NCI-H446 (cell line): ENCODE data around the gene LARP4.
A peak's percentile ranks its signal among the peaks of the same experiment; 100 is the strongest.
"Not testable (repeated sequence)": the region's sequence is repeated elsewhere in the genome, so short reads cannot be mapped to it uniquely, and the experiment has no call there.

Experiments
- DNase-seq, 2 experiments: peaks; one replicate each; lab custom pipeline; 2025; lab: John Stamatoyannopoulos, UW

The LARP4 gene

GRCh38 chr12:50483488-50483887 is 82.8 kb downstream of the LARP4 start:
- no peak for DNase-seq

GRCh38 chr12:50488801-50489200 is 88.1 kb downstream of the LARP4 start:
- no peak for DNase-seq

DNA sequence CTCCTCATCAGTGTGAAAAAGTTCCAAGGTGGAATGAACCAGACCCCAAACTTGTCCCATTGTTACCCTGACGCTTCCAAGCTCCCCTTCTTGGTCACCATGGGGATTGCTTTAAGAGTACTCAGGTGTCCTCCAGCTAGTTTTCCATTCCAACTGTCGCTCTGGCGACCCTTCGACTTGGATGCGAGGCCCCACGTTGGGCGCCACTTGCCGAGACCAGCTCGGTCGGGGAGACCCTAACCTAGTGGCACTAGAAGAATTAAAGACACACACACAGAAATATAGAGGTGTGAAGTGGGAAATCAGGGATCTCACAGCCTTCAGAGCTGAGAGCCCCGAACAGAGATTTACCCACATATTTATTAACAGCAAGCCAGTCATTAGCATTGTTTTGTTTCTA is 97.4 kb downstream of the LARP4 start:
- DNase-seq = not testable (repeated sequence)

DNA sequence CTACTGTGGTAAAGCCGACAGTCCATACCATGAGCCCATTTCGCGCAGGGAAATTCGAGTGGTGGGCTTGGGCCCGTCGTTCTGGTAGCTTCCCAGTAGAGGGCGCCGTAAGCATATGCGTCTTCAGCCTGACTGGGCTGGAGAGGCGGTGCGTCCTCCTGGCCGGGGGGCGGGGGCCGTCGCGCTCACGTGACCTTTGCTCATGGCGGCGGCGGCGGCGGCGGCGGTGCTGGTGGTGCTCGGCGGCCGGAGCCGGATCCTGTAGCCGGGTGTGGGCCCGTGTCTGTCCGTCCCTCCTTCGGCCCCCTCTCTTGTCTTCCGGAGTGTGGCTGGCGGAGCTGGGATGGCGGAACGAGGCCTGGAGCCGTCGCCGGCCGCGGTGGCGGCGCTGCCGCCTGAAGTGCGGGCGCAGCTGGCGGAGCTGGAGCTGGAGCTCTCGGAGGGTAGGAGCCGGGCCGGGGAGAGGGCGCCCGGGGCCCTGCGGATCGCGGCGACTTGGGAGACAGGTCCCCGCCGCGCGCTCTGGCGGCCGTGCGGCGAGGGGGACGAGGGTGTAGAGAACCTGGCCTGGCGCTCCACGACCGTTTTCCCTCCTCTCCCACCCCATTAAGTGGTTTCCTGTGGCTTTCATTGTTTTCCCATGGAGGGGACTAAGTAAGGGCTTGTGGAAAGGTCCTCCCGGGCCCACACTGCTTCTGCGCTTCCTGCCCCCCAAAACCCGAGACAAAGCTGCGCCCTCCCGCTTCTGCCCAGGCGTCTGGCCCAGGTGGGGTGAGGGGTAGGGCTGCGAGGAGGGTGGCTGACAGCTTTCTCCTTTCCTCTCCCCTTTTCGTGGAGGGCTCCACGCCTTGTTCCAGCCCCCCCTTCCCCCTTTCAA is 104.4 kb downstream of the LARP4 start, which contains the start of gene DIP2B:
Gene DIP2B, plus strand, starts transcription at position 188 of the 877 bp plus-strand sequence. Its CDS starts 156 bp downstream, at position 344.
- DNase-seq = peak; percentile 67 to 93

DNA sequence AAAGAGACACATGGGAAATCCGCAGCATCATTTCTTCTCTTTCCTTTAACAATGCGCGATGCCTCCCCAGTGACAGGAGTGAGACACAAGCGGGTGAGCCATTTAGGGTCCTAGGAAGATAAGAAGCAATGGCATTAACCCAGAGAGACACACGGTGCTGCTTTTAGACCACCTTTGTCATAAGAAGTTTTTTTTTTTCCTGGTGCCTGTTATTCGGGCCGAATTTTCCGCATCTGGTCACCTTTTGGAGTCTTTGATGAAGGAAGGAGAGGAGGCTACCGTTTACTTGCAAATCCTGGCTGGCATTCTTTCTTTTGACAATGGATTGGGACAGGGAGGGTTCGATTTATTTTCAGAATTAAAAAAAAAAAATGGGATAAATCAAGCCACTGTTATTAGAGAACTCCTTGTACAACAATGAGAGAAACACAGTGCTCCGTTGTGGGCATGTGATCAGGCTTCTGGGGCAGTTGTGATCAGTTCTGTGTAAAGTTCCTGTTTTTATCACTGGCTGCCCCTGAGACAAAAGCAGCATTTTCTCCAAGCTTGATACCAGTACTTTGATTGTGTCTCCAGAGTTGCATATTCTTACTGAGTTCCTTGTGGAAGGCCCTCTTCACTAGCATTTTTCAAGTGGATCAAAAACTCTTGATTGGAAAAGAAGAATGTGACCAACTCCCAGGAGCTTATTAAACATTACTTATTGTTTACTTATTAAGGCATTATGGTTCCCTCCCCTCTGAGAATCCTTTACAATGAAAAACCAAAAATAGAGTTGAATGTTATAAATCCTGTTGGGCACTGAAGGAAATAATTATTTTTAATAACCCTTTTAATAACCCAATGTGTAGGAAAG is 105.2 kb downstream of the LARP4 start:
- no peak for DNase-seq

- no peak for DNase-seq
These were observed 106.2 kb downstream of the LARP4 start for GRCh38 chr12:50506753-50507473.

DNA sequence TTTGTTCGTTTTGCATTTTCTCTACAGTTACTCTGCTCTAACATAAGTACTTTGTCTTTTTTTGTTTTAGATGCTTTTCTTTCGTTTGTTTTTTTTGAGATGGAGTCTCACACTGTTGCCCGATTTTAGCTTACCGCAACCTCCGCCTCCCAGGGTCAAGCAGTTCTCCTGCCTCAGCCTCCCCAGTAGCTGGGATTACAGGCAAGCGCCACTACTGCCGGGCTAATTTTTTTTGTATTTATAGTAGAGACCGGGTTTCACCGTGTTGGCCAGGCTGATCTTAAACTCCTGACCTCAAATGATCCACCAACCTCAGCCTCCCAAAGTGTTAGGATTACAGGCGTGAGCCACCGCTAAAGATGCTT is 106.8 kb downstream of the LARP4 start:
- DNase-seq = no peak

DNA sequence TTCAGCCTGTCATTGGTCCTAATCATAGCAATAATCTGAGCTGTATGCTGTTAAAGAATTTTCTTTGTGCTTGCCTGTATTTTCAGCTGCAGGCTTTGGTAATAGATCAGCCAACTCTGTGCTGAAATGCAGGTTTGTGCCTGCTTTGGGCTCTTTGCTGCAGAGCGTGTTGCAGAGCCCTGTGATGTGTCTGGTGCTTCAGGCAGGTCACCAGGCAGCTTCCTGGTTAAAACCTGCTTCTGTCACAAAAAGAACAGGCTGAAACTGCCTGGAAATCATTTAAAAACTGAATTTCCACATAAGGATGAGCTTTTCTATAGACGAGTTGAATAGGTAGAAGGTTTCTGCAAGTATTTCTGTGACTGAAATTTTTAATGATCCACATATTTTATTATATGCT is 107.2 kb downstream of the LARP4 start:
- DNase-seq = no peak

- no peak for DNase-seq
These were observed 107.7 kb downstream of the LARP4 start for GRCh38 chr12:50508414-50508813.

- no peak for DNase-seq
These were observed 108.4 kb downstream of the LARP4 start for GRCh38 chr12:50508970-50509663.

- DNase-seq = no peak
These were observed 114.0 kb downstream of the LARP4 start for GRCh38 chr12:50514526-50515276.

DNA sequence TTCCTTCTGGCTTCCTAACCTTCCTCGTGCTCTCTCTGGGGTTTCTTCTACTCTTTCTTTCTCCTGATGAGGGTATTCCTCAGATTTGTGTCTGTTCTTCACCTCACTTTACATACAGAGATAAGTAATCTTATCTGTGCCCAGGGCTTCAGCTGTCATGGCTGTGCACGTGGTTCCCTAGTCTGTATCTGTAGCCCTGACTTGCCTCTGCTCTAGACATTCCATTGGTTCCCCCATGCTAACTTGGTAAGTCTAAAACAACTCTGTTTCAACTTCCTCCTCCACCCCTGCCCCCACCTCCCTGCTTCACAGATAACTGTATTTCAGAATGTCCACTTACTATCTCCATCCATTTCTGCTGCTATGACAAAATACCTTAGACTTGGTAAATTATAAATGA is 114.9 kb downstream of the LARP4 start:
- no peak for DNase-seq

DNA sequence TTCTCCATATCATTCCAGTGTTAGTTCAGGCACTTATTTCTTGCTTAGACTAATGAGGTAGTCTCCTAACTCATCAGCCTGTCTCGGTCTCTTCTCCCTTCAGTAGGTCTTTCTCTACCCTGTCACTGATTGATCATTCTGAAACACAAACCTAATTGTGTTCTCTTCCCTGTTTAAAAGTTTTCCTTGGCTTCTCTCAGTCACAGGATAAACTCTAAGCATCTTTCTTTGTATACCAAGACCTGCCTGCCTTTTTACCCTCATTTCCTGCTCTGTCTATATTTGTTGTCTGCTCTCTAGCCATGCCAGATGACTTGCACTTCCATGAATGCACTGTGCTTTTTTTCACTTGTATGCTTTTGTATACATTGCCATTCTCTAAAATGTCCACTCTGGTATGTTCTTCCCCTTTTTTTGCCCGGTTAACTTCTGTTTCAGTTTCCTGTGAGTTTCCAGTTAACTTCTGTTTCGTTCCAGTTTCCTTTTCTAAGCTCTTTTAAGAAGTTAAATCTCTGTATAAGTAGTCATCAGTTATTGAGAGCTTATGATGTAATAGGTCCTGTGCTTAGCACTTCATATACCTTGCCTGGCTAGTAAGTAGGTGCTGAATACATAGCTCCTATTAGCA is 116.8 kb downstream of the LARP4 start:
- no peak for DNase-seq

- no peak for DNase-seq
These were observed 117.4 kb downstream of the LARP4 start for GRCh38 chr12:50518090-50518489.

- DNase-seq = no peak
These were observed 118.7 kb downstream of the LARP4 start for GRCh38 chr12:50519353-50519752.

- no peak for DNase-seq
These were observed 119.9 kb downstream of the LARP4 start for GRCh38 chr12:50520416-50521207.

GRCh38 chr12:50521781-50522180 is 121.1 kb downstream of the LARP4 start:
- DNase-seq = not testable (repeated sequence)

DNA sequence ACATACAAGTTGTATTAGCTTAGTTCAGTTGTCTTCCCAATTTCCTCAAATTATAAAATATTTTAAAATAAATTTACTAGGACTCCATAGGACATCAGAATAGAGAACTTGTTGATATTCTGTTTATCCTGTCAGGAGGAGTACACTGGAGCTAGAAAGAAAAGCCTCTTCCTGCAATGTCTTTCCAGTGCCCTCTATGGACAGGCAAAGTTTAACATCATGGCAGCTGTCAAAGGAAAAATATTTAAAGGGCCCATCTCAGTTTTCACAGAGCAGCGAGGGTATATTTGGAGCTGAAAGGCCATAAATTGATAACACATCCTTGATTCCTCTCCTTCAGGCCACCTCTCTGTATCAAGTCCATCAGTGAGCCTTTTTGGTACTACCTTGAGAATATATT is 123.1 kb downstream of the LARP4 start:
- DNase-seq = no peak

DNA sequence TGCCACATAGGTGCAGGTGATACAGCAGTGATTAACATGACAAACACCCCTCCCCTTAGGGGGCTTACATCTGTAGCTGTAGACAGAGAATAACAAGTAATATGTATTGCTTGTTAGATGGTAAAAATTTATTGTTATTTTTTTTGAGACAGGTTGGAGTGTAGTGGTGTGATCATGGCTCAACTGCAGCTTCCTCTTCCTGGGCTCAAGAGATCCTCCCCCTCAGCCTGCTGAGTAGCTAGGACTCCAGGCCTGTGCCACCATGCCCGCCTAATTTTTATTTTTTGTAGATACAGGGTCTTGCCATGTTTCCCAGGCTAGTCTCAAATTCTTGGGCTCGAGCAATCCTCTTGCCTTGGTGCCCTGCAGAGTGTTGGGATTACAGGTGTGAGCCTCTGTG is 123.9 kb downstream of the LARP4 start:
- DNase-seq = no peak

DNA sequence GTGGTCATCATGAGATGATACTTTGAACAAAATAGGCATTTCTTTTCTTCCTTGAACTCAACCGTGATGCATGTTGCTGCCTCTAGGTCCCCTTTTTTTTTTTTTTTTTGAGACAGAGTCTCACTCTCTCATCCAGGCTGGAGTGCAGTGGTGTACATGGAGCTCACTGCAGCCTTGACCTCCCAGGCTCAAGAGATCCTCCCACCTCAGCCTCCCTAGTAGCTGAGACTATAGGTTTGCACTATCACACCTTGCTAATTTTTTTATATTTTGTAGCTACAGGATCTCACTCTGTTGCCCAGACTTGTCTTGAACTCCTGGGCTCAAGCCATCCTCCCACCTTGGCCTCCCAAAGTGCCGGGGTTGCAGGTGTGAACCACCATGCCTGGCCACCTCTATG is 124.7 kb downstream of the LARP4 start:
- no peak for DNase-seq
